HG02973 (cell line): ENCODE data around the gene PLG.
"Not testable (repeated sequence)": the region's sequence is repeated elsewhere in the genome, so short reads cannot be mapped to it uniquely, and the experiment has no call there.

ENCODE experiments used
- ATAC-seq: cut with Tn5 transposase; IDR thresholded peaks from one replicate; pipeline ENCODE4 v1.9.1; 2021; ENCODE audit warnings: moderate library complexity; ENCODE audit not compliant: unreplicated experiment

PLG gene

DNA sequence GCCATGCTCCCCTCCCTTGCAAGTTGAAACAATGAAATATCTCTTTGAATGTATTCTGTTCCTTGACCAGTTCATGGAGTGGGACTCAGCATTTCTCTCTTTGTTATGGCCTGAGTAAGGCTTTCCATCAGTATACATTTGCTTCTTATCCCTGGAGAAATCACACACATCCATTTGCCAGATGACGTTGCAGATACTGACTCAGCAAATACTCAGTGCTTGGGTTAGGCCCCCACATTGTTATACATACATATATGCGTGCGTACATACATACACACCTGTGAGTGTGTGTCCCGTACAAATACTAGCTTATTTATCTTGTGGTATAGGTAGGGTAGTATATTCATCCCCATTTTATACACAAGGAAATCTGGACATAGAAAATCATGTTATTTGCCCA lies 72.4 kb downstream of the PLG start:
- ATAC-seq: no peak

DNA sequence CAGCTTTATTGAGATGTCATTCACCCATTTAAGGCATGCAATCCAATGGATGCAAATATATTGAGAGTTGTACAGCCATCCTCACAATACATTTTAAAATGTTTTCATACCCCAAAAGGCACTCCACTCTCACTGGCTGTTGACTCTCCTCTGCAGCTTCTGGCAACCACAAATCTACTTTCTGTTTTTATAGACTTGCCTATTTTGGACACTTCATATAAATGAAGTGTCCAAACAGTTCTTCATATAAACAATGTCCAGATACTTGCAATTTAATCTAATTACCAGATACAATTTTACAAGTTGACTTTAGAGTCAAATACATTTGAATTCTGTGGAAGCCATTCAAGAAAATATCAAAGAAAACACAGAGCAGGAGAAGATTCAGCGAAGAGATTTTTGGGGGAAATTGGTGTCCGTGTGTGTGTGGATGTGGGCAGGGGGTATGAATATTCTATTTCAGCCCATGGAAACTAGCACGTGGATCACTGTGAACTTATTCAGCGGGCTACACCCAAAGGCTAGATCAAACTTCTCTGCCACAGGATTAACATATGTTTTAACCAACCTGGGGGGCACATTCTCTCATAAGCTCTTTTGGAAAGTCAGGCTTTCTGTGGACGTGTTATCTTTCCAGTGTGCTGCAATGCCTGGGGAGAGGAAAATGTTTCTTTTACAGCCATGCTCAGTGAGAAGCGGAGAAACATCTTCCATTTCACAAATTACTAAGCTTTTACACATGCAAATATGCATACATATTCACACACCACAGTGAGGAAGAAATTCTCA lies 73.9 kb downstream of the PLG start:
- ATAC-seq: peak; percentile 62

DNA sequence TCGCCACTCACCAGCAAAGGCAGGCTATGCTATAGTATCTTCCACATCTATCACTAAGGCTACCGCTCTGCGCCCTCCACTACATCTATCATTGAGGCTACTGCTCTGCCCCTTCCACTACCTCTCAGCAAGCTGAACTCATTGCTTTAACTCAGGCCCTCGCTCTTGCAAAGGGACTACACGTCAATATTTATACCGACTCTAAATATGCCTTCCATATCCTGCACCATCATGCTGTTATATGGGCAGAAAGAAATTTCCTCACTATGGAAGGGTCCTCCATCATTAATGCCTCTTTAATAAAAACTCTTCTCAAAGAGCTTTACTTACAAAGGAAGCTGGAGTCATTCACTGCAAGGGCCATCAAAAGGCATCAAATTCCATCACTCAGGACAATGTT lies 77.1 kb downstream of the PLG start:
- not testable (repeated sequence) for ATAC-seq

DNA sequence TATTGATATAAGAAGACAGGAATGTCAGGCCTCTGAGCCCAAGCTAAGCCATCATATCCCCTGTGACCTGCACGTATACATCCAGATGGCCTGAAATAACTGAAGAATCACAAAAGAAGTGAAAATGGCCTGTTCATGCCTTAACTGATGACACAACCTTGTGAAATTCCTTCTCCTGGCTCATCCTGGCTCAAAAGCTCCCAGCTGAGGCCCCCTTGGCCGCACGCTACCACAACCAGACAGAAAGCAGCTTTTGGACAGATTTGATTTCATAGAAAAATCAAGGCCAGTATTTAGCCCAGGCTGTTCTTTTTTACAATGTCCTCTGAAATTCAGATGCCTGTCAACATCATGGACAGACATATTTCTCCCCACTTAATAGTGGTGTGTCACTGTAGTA lies 78.6 kb downstream of the PLG start:
- ATAC-seq: not testable (repeated sequence)

DNA sequence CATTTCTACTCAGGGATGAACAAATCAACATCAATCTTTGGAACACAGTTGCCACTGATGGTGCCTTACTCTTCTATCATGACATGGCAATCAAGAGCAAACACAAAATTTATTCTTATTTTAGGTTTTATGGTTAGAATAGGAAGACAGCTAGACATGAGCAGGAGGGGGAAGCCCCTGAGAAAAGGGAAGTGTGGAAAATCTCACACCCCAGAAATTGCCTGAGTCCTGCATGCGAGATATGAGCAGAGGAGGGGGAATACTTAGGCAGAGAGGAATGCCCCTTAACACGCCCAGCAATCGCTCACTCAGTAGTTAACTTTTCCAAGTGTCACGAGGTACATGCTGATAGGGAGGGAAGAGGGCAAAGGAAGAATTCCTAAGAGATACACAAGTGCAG lies 79.3 kb downstream of the PLG start:
- ATAC-seq: no peak

DNA sequence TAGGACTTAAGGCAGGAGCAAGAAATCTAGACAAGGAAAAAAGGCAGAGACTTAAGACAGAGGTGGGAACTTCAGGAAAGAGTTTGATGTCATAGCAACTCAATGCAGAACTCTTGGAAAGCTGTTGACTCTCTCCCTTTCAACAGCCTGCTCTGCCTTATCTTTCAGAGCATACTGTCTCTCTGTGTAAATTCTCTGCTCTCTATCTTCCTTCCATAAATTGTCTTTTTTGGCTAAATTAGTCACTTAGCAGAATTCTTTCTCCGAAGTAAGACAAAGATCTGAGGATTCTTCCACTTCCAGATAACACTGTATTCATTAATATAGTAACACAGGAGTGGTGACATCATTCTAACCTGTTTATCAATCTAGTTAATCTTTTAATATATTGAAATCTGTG lies 80.2 kb downstream of the PLG start:
- ATAC-seq: no peak

DNA sequence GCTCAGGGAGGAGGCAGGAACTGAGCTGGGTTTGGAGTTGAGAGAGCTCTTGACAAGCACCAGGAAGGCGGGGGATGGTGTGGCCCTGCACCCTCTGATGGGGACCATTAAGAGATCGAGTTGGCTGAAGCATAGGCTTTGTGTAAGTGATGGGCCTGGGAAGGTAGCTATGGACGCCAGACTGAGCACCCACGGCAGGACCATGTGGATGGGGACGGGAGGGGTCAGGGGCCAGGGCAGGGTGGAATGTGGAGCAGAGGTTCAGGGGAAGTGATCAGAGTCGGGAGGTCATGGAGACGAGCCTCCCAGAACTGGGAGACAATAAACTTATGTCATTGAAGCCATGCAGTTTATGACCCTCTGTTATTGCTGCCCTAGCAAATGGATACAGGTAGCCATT lies 81.7 kb downstream of the PLG start:
- no peak for ATAC-seq

GRCh38 chr6:160788126-160788525 lies 86.1 kb downstream of the PLG start:
- not testable (repeated sequence) for ATAC-seq

DNA sequence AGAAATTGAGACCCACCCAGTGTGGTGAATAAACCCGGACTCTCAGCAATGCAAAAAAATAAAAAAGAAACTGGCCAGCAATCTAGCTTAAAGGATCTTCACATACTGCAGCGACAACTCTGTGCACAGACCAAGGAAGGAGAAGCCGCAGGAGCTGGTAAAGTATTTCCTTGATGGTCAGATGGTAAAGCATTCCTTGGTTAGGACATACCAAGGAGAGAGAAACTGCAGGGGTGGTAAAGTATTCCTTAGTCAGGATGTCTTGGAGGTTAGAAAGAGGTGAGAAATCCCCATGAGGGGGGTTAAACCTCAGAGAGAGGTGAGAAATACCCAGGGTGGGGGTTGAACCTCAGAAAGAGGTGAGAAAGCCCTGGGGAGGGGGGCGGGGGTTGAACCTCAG lies 86.8 kb downstream of the PLG start:
- ATAC-seq: no peak

- ATAC-seq: no peak
These were observed 87.4 kb downstream of the PLG start for GRCh38 chr6:160789263-160790027.

- no peak for ATAC-seq
These were observed 88.2 kb downstream of the PLG start for GRCh38 chr6:160790028-160790792.

DNA sequence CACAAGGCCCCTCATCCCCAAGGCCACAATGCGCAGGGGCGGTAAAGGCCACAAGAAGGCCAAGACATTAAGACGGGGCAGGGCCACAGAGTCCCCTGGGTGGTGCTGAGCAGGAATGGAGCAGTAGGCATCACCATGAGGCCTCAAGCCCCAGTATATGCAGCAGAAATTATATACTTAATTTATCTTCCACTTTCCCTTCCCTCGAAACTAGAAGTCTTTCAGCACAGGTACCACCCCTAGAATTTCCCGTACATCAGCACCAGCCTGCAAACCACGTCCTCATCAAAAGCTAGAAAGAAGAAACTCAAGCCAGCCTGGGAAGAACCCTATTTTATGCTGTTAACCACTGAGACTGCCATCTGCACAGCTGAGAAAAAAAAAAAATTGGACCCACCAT lies 89.4 kb downstream of the PLG start:
- ATAC-seq: peak; percentile 61

DNA sequence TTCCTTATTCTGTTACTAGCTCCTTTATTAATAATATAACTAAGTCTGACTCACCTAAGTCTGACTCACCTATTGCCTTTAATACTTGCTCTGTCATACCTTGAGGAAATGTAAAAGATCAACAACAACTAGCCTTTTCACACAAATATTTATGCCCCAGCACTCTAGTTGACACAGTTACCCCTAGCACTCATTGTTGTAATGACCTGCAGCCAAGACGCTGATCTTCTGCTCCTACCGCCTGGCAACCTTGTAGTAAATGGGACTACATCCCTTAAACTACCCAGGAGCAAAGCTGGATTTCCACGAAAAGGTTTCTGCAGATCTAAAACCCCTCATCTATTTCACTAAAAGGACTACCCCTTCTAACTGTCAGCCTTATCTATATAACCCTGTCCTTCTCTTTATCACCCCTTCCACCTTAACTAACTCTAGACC lies 90.0 kb downstream of the PLG start:
- ATAC-seq: peak; percentile 59

DNA sequence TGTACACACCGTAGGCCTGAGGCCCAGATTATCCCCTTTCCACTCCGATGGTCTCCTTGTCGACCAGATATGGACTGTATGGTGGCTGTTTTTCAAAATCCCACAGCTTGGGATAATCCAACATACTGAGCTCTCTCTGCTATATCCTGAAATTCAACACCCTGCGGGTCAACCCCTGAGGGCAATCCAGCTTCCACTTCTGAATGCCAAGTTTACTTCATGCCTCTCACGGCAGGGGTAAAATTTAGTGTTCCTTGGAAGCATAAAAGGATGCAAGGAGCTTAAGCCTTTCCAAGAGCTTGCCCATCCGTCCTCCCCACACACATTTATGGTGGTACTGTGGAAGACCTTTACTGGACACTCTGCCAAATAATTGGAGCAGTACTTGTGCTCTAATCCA lies 90.7 kb downstream of the PLG start:
- ATAC-seq: no peak

DNA sequence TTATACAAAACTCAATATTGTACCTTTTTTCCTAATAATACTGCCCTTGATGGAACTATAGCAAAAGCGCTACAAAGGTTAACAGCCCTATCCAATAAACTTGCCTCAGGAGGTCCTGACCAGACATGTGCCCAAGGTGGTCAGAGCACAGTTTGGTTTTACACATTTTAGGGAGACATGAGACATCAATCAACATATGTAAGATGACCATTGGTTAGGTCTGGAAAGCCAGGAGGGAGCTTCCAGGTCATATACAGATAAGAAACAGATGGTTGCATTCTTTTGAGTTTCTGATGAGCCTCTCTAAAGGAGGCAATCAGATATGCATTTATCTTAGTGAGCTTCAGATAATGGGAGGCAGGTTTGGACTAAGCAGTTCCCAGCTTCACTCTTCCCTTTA lies 91.6 kb downstream of the PLG start:
- no peak for ATAC-seq

GRCh38 chr6:160795721-160796120 lies 93.7 kb downstream of the PLG start:
- ATAC-seq: no peak

GRCh38 chr6:160798625-160799024 lies 96.6 kb downstream of the PLG start:
- no peak for ATAC-seq

DNA sequence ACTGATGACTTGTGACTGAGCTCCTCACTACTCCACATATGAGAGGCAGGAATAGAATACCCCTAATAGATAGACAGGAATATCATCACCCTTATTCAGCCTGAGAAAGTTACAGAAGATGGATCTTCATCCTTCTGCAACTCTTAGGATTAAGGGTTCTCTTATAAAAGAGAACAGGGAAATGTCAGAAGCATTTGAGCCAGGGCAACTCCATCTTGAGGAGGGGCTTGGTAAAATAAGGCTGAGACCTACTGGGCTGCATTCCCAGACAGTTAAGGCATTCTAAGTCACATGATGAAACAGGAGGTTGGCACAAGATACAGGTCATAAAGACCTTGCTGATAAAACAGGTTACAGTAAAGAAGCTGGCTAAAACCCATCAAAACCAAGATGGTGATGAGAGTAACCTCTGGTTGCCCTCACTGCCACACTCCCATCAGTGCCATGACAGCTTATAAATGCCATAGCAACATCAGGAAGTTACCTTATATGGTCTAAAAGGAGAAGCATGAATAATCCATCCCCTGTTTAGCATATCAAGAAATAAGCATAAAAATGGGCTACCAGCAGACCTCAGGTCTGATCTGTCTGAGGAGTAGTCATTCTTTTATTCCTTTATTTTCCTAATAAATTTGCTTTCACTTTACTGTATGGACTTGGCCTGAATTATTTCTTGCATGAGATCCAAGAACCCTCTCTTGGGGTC lies 97.9 kb downstream of the PLG start:
- no peak for ATAC-seq

DNA sequence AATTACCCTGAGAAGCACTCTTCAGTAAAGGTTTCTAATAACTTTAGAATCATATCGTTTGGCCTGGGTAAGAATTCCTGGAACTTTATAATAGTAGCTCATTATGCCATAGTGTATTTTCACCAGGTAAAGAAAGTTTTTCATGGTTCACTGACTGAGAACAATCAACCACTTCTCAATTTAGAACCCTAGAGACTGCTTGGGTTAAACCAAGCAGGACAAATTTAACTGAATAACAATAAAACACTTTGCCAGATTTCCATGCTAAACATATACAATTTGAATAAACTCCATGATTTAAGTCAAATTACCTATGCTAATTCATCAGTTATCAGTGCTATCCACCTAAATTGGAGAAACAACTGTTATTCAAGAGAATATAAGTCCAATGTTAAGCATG lies 99.4 kb downstream of the PLG start:
- no peak for ATAC-seq

GRCh38 chr6:160802049-160802448 lies 100.0 kb downstream of the PLG start:
- ATAC-seq: not testable (repeated sequence)
